GM21619 (cell line): ENCODE data around the gene MRPS10.
"Not testable (repeated sequence)": the region's sequence is repeated elsewhere in the genome, so short reads cannot be mapped to it uniquely, and the experiment has no call there.

ENCODE experiments used
- ATAC-seq: cut with Tn5 transposase; IDR thresholded peaks from one replicate; pipeline ENCODE4 v1.9.1; 2021; ENCODE audit not compliant: unreplicated experiment

The MRPS10 gene

DNA sequence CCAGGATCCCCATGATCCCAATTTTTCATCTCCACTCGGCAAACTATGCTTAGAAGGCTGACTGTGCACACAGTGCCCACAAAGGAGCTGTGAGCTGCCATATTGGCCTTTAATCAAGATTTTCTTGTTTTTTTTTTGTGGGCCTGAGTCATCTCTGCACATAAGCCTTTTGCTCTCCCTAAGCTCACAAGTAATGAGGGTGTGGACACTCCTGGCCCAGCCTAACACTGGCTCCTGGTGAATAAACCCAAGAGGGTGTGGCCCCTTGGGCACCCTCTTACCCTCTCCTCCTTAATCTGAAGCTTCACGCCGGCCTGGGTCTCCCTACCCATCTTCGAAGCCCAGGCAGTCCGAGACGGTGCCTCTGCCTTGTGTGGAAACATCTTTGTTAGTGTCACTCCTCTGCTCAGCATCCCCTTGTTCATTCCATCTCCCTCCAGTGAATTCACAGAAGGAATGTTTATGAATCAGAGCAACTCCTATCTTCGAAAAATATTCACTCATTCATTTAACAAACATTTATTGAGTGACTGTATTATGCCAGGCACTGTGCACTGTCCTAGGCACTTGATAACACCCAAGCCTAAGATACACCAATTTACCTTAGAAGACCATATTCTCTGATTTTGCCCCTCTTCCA is 22.2 kb upstream of the MRPS10 start:
- ATAC-seq = no peak

DNA sequence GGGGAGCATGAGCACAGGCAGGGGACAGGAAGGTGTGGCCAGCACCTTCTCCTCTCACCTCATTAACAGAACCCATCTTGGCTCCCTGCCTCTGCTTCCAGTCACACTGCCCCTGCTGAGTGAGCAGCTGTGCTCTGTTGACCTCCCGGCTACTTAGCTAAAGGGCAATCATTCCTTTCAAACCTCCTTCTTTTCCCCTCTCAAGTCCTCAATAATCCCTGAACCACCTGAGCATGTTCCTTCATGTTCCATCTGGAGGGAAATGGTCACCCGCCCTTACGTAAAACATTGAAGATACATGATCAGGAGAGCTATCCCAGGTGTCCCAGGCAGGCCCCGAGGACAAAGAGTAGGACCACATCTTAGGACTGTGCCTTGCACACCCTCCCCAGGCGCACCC is 21.7 kb upstream of the MRPS10 start:
- no peak for ATAC-seq

DNA sequence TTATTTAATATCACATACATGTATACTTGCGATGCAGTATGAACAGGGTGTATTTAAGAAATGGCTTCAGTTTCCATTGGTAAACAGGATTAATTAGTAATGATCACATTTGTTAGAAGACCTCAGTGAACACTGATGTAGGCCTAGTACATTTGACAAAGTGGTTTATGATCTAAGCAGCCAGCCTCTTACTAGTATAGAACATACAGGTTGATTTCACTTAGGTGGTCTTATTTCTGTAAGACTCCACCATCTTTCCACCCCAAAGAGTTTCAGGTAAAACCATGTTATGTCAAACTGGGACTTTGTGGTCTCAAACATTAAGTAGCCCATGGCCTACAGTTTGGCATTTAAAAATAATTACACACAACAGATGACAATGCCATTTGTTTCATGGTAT is 20.2 kb upstream of the MRPS10 start:
- no peak for ATAC-seq

DNA sequence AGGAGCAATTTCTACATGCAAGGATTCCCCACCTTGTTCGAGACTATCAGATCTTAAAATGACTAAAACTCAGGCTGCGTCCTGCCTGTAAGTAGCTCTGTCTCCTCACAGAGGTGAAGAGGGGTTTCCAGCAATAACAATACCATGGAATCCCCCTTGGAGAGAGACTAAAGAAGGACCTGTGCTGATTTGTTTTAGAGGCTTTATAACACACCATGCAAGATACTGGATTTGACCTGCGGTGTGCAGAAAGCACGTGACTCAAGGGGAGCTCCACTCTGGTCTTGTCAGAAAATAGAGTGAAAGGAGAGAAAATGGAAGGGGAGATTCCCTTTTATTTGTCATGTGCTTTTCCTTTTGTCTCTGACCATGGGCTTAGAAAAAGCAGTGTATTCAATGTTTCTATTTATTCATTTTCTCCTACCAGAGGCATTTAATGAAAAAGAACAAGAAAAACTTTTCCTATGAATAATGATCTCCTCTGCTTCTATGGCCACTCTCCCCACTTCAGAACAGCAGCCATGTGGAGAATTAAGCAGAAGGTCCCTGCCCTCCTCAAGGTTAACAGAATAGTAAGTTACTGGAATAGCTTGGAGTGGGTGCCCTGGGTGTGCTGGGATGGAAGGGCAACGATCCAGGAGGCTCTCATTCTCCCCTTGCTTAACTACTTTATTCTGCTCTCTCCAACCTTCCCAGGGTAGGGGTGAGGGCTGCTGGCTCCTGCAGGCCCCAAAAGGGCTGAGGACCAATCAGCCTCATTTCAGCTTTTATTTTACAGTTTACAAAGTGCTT is 19.2 kb upstream of the MRPS10 start:
- ATAC-seq = no peak

DNA sequence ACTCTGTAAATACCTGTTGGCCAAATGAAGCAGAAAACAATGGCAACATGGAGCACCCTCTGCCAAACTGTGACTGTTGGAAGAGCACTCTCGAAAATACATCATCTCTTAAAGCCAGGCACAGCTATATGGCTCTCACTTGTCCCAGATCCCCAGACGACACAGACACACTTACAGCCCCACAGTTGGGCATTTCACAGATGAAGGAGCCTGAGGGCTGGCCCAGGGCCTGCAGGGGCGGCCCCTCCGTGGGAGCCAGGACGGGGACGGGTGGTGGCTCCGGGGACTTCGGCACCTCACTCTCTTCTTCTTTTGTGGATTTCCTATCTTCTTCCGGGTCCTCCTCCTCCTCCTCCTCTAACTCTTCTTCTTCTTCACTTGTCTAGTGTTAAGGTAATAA is 18.4 kb upstream of the MRPS10 start:
- ATAC-seq = no peak

DNA sequence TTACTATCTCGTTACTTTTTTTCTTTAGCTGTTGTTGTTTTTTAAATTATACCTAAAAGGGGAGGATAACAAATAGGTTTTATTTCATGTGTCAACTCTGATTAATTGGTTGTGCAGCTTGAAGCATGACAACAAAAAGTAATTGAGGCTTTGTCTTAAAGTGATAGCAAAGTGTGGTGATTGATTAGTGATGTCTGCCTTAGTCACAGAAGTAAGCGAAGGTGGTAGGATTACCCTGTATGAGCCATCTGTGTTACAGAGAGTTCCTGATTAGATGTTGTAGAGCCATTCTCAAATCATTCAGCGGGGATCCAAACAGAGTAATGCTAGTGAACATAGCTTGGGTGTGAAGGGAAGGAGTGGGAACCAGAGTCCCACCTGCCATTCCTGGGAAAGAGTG is 14.4 kb upstream of the MRPS10 start:
- ATAC-seq = no peak

DNA sequence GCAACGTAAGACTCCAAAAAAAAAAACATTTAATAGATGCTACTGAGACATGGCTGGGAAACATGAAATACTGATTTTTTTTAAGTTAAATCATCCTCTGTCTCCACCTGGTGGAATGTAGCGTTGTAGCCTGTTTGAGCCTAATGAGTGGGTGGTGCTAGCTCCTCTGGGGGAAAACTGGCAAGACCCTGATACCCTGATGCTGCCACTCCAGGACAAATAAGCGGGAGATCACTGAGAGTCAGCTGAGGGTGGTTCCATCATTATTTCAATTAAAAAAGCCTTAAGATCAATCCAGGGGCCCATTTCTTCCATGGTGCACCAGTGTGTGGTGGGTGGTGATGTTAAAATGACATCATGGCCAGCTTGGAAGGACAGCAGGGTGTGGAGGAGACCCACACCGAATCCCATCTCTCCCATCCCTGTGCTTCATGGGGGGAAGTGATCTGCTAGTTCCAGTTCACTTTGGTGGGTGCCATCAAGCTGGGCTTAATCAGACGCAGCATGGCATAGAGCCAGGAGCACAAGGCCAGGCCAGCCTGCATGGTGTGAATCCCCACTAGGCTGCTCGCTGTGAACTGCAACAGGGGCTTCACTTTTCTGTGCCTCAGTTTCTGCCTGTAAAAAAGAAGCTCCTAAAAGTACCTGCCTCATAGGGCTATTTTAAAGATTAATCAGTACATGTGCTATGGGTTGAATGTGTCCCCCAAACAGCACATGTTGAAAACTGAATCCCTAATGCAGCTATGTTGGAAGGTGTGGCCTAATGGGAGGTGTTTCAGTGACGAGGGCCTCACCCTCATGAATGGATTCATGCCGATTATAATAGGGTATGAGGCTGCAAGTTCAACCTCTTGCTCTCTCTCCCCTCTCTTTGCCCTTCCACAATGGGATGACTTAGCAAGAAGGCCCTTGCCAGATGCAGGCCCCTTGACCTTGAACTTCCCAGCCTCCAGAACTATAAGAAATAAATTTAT is 13.0 kb upstream of the MRPS10 start:
- no peak for ATAC-seq

DNA sequence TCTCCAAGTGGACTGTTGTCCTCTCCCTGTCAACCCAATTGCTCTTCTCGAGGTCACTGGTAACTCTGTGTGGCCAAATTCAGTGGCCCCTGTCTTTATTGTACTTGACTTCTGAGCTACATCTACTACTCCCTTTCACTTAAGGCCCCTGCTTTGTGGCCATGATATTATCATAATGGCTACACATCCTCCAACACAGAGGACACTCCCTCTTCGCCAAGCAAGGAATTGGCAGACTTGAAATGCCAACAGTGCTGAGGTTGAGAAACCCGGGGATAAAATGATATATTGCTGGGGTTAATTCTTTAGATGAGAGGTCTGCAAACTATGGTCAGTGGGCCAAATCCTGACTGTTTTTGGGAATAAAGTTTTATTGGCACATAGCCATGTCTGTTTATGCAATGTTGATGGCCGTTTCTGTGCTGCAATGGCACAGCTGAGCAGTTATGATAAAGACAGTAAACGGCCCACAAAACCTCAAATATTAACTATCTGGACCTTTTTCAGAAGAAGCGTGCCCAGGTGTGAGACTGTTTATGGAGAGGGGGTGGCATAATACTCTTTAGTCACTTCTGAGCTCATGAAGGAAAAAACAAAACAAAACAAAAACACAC is 12.0 kb upstream of the MRPS10 start:
- no peak for ATAC-seq

DNA sequence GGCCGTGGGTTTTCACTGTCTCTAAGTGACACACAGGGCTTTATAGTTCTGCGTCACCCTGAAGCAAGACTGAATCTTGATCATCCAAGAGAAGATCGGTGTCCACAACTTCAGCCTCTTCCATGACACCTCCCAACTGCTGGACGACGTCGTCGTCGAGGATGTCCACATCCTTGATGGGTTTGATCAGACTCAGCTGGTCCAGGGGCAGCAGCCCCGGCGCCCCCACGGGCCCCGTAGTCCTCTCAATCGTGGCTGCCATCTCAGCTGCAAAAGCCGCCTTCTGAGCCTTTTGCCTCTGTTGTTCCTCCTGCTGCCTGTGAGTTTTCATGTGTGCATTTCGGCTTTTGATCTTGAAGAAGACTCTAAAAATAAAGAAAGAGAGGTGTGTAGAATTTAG is 10.6 kb upstream of the MRPS10 start:
- ATAC-seq = no peak

DNA sequence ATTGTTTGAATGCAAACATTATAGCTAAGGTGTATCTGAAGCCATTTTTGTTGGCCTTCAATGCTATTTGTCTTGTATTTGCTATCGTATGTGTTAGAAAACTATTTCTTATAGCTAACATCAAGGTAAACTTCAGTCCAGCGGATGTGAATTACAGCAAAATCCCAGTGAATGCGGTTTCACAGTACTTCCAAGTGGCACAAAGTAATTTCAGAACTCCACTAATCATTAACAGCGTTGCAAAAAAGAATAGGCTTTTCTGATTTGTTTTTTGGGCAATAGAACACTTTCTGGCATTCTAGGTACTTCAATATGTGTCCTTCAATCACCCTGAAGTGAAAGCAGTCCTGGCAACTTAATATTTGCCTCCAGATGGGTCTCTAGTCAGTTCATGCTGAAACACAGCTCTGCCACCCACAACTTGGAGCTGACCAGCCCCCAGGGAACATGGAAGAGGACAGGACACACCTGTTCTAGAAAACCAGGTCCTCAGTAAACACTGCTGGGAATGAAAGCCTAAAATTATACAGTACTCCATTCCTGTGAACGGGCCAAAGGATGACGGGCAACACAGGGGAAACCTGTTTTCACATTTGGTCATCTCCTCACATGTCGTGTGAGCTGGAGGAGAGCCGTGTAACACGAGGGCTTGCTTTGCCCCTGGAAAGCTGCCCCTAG is 9.7 kb upstream of the MRPS10 start:
- ATAC-seq = no peak

DNA sequence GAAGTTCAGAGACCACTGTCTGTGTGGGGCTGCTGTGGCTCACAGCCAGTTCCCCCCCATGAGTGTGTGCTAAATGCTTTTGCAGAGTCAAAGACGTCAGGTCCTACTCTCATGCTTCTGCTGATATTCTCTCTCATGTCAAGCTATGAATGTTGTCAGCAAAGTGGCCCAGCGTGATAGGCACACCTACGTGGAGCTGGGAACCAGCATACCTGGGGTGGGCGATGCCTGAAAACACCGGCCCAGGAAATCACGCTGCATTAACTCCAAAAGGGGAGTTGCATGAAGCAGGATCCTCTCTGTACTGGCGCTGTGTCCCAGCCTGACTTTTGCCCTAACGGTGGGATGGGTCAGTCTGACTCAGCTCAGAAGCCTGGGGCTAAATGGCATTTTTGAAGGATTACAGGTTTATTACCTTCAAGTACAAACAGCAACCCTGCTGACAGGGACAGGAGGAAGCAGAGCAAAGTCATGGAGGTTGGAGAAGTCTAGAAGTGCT is 9.0 kb upstream of the MRPS10 start:
- no peak for ATAC-seq

DNA sequence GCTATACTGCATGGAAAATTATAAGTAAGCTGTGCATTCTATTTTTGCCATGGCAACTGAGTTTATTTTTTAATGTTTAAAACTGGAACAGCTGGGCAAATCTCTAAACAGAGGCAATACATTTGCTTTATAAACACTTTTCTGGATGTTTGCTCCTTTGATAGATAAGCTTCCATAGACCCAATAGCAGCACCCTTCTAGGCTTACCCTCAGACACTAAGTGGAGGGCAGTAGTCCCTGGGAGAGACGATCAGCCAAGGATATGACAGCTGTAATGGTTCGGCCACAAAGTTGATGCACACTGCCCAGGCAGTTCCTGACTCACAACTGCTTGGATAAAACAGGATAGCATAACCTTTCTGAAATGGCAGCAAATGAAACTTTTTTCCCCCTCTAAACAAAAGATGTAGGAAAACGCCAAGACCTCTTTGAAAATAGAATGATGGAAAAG is 8.5 kb upstream of the MRPS10 start:
- ATAC-seq = no peak

DNA sequence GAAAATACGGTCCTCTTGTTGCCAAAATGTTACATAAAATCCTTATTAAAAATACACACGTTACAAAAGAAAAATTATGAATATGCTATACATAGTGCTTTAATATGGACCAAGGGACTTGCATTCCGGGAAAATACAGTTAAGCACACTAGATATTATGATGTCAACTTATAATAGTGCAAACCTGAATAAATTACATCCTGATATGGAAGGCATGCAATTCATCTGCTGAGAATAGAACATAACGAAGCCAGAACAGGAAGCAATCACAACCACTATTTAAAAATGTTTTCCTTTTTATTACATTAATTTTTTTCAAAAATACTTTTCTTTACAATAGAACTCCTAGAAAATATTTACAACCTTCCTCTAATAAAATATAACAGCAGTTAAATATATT is 7.8 kb upstream of the MRPS10 start:
- no peak for ATAC-seq

DNA sequence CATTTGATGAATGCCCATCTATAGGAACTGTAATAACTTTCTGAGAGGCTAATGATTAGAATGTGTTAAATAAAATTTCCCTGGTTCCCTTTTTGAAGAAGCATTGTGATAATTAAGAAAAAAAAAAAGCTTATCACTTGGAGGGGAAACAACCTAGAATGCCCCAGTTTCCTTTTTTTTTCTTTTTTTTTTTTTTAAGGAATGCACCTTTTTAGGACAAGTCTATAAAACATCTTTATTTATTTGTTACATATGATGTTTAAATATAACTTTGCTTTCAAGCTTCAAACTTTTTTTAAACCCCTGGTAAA is 7.3 kb upstream of the MRPS10 start:
- ATAC-seq = no peak

DNA sequence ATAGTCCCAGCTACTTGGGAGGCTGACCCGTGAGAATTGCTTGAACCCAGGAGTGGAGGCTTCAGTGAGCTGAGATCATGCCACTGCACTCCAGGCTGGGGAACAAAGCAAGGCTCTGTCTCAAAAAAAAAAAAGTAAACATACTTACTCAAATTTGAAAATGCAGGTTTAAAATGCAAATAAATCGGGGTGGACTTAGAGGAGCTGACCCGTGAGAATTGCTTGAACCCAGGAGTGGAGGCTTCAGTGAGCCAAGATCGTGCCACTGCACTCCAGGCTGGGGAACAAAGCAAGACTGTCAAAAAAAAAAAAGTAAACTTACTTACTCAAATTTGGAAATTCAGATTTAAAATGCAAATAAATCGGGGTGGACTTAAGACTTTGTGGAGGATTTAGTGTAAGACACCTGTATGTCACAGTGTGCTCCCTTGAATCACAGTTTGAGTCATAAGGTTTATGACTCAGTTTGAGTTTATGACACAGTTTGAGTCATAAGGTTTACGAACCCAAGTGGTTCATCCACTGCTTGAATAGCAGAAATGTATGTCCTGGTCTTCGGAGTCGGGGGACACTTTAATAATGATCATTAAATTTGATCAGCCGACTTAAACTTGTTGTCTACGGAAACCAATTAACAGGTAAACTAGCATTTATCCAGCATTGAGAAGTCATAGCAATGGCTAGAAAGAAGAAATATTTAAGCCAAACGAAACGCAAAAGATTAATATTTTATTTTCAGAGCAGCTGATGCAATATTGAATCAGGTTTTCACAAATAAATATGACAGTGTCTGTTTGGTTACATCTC is 6.8 kb upstream of the MRPS10 start:
- ATAC-seq = peak; percentile 89

DNA sequence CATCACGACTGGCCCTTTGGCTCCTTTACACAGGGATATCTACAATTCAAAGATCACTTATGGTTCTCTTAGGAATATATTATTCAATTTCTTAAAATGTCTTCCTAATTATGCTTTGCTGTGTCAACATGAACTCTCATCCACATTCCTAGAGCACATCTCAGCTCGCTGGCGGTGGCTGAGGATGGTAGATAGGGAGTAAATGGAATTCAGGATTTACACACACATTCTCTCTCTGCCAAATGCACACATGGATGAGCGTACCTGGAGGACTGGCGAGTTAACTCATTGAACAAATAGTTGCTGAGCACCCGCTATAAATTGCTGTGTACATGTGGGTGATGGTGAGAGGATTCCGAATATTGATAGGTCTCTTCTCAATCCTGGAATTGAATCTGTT is 4.8 kb upstream of the MRPS10 start:
- ATAC-seq = no peak

DNA sequence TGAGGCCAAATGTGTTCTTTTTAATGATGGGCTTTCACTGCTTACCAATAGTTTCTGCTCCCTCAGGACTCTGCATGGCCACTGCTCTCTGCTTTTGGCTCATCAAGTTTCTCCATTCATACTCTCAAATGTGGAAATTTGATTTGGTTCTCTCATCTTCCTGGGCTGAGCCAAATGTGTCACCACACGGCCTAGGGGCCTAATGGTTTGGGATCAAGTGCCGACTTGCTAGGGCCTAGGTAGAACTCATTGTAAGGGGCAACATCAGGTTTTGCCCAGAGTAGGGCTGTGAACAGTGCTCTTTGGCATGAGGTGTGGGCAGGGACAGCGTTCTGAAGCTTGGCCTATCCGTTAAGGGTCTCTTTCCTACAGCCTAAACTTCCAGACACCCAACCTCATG is 3.9 kb upstream of the MRPS10 start:
- no peak for ATAC-seq

DNA sequence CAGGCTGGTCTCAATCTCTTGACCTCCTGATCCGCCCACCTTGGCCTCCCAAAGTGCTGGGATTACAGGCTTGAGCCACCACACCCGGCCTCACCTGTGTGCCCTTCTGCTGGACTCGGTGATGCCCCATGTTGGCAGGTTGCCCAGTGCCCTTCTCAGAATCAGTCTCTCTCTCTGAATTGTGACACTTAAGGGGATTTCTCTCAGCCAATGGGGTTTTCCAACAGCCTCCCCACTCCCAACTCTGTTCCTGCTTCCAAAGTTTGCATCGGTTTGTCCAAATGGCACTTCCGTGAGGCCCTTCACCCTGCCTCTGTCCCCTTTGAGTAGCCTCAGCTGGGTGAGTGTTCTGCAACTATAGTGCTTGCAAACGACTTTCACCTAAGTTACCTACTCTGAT is 3.1 kb upstream of the MRPS10 start:
- ATAC-seq = no peak

DNA sequence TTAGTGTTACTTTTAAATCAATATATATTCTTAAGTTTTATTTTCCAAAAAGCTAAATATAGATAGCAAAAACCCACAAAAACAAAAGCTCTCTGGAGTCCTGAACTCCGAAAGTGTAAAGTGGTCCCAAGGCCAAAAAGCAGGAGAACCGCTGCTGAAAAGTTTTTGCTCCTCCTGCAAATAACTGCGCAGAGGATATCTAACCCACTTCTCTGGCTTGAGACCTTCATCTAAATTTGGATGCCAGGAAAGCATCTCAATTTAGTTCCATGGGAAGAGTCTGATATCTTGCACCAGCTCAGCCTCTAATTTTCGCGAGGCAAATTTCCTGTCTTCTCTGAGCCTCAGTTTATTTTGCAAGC is 523 bp downstream of the MRPS10 start:
- ATAC-seq = no peak

DNA sequence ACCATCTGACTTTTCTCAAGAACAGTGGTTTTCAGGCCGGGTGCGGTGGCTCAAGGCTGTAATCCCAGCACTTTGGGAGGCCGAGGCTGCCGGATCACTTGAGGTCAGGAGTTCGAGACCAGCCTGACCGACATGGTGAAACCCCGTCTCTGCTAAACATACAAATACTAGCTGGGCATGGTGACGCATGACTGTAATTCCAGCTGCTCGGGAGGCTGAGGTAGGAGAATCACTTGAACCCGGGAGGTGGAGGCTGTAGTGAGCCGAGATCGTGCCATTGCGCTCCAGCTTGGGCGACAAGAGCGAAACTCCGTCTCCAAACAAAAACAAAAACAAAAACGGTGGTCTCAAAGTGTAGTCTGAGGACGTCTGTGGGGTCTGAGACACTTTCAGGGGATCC is 1.2 kb downstream of the MRPS10 start:
- not testable (repeated sequence) for ATAC-seq
